A549 (cell line): ENCODE data around the gene CIAO3. TPM values are rescaled to one million over a fixed set of nuclear protein-coding genes. Genes with fewer than 3 reads are reported as not detected.

ENCODE experiments used
- ATAC-seq, 2 experiments: fragments of 200-7000 bp in 1 of 2; fragments of >200 bp in 1 of 2; cut with Nextera tagmentation in 1 of 2; cut with Tn5 transposase in 1 of 2; 3 replicates each; pipeline versions ENCODE4 v1.8.0 to v1.9.1; 2018 to 2020; ENCODE audit warnings: mild to moderate bottlenecking in 1 of 2, moderate library complexity in 1 of 2
- CTCF ChIA-PET: fragments of 300-600 bp; sonication (Branson Sonifier 250); formaldehyde crosslinking; extraction: SDS; loops from one replicate; lab custom pipeline; 2021; ENCODE audit warnings: antibody characterized with exemption, inconsistent platforms; lab: Yijun Ruan, JAX
- POLR2A ChIA-PET: fragments of 350-600 bp; formaldehyde crosslinking; extraction: SDS; loops from one replicate; lab custom pipeline; 2021; ENCODE audit warnings: antibody characterized with exemption, inconsistent platforms; lab: Yijun Ruan, JAX
- DNase-seq, 2 experiments: peaks; one replicate each; pipeline versions ENCODE4 v3.0.0 to v3.0.0-alpha.2; 2011 to 2016; ENCODE audit warnings: low read depth in 1 of 2, low spot score in 1 of 2
- FAIRE-seq: peaks from 2 replicates; lab custom pipeline; 2011; peaks lifted over from hg19 to GRCh38; lab: Jason Lieb, UNC
- H3K27ac ChIP-seq, 2 experiments: fragments of >200 bp; sonication (Bioruptor Twin); formaldehyde crosslinking; 3 replicates each; pipeline ENCODE4 v1.5.1; 2016 to 2017
- H3K4me1 ChIP-seq: fragments of >200 bp; sonication (Bioruptor Twin); formaldehyde crosslinking; 3 replicates; pipeline ENCODE4 v1.6.1; 2016
- H3K4me2 ChIP-seq: fragments of >200 bp; sonication (Bioruptor Twin); formaldehyde crosslinking; 3 replicates; pipeline ENCODE4 v1.6.1; 2016
- H3K4me3 ChIP-seq: fragments of >200 bp; sonication (Bioruptor Twin); formaldehyde crosslinking; 3 replicates; pipeline ENCODE4 v1.5.1; 2016
- H3K9me3 ChIP-seq: fragments of >200 bp; sonication (Bioruptor Twin); formaldehyde crosslinking; 3 replicates; pipeline ENCODE4 v1.6.1; 2016
- BHLHE40 ChIP-seq: IDR thresholded peaks from 2 replicates; pipeline ENCODE4 v1.6.1; 2012; ENCODE audit warnings: low read depth, low read length, inconsistent platforms
- CEBPB ChIP-seq, 2 experiments: fragments of >200 bp in 1 of 2; sonication (Bioruptor Twin) in 1 of 2; formaldehyde crosslinking in 1 of 2; IDR thresholded peaks; 2 replicates each; pipeline ENCODE4 v1.6.1; 2012 to 2016
- EHF ChIP-seq: fragments of 250-450 bp; sonication (Bioruptor Pico); IDR thresholded peaks from 2 replicates; pipeline ENCODE4 v1.5.0; 2020; ENCODE audit warnings: mild to moderate bottlenecking
- FOSB ChIP-seq: fragments of 250-450 bp; sonication (Bioruptor Pico); IDR thresholded peaks from 2 replicates; pipeline ENCODE4 v1.5.0; 2020; ENCODE audit warnings: mild to moderate bottlenecking, moderate library complexity
- GATA3 ChIP-seq: IDR thresholded peaks from 2 replicates; pipeline ENCODE4 v1.6.1; 2012; ENCODE audit warnings: borderline replicate concordance
- NPAS2 ChIP-seq: fragments of 250-450 bp; sonication (Bioruptor Pico); IDR thresholded peaks from 2 replicates; pipeline ENCODE4 v1.8.0; 2022; ENCODE audit warnings: mild to moderate bottlenecking, moderate library complexity, borderline replicate concordance
- PHF8 ChIP-seq: fragments of 200-600 bp; sonication (generic); IDR thresholded peaks from 2 replicates; pipeline ENCODE4 v1.6.1; 2016; ENCODE audit warnings: low read depth, mild to moderate bottlenecking, antibody characterized with exemption, moderate library complexity, borderline replicate concordance
- POLR2A ChIP-seq: IDR thresholded peaks from 2 replicates; pipeline ENCODE4 v1.6.1; 2012; ENCODE audit warnings: mild to moderate bottlenecking, low read length
- POLR2AphosphoS2 ChIP-seq: conservative IDR thresholded peaks from 2 replicates; pipeline ENCODE4 v1.6.1; 2012; ENCODE audit warnings: low read length, improper control_type of control experiment, inconsistent platforms
- RAD21 ChIP-seq, 2 experiments: fragments of >200 bp in 1 of 2; sonication (Bioruptor Twin) in 1 of 2; formaldehyde crosslinking in 1 of 2; IDR thresholded peaks in 1 of 2; conservative IDR thresholded peaks in 1 of 2; 2 replicates in 1 of 2; 3 replicates in 1 of 2; pipeline ENCODE4 v1.6.1; 2012 to 2018; ENCODE audit warnings: inconsistent platforms in 1 of 2
- RARB ChIP-seq: fragments of 250-450 bp; sonication (Bioruptor Pico); IDR thresholded peaks from 2 replicates; pipeline ENCODE4 v1.8.0; 2021; ENCODE audit warnings: mild to moderate bottlenecking, moderate library complexity
- RCOR1 ChIP-seq: fragments of 150-350 bp; IDR thresholded peaks from 2 replicates; pipeline ENCODE4 v1.6.1; 2014; ENCODE audit warnings: antibody characterized with exemption, low read length, low read depth
- REST ChIP-seq: fragments of 200-600 bp; sonication (generic); IDR thresholded peaks from 2 replicates; pipeline ENCODE4 v1.6.1; 2016; ENCODE audit warnings: antibody characterized with exemption, mild to moderate bottlenecking, moderate library complexity
- RNF2 ChIP-seq: fragments of 200-600 bp; sonication (generic); IDR thresholded peaks from 2 replicates; pipeline ENCODE4 v1.6.1; 2016; ENCODE audit warnings: low read depth, mild to moderate bottlenecking, antibody characterized with exemption, moderate library complexity, borderline replicate concordance
- TFCP2L1 ChIP-seq: fragments of 250-450 bp; sonication (Bioruptor Pico); IDR thresholded peaks from 2 replicates; pipeline ENCODE4 v1.5.0; 2021; ENCODE audit warnings: mild to moderate bottlenecking
- TP53 ChIP-seq: fragments of 250-450 bp; sonication (Bioruptor Pico); IDR thresholded peaks from 2 replicates; pipeline ENCODE4 v1.5.0; 2021; ENCODE audit warnings: mild to moderate bottlenecking, moderate library complexity
- ZFP36 ChIP-seq: fragments of 450-650 bp; IDR thresholded peaks from 2 replicates; pipeline ENCODE4 v1.6.1; 2014; ENCODE audit warnings: borderline replicate concordance; ENCODE audit not compliant: partially characterized antibody
- ZSCAN20 ChIP-seq: fragments of 250-450 bp; sonication (Bioruptor Pico); IDR thresholded peaks from 2 replicates; pipeline ENCODE4 v1.8.0; 2022; ENCODE audit warnings: mild to moderate bottlenecking, moderate library complexity
- WGBS: methylation state at CpG from one replicate; pipeline ENCODE4 v1.1.6; 2017; ENCODE audit errors: missing lambda C conversion rate; 5-methylcytosine and 5-hydroxymethylcytosine counted together
- polyA plus RNA-seq, 4 experiments: library from polyadenylated mRNA; depleted of rRNA in 3 of 4; stranded (reverse); fragments of >200 nt; fragmentation: RNase III in 1 of 4; extraction: RNeasy Plus Mini Kit Qiagen cat#74134 plus additional on column Dnase treatment in 1 of 4; gene quantifications; 2 replicates in 3 of 4; 3 replicates in 1 of 4; pipeline ENCODE4 v1.2.3, GENCODE V29; 2011 to 2017
- TF ChIP-seq, protein P1 (sequence below): IDR thresholded peaks from 2 replicates; pipeline ENCODE4 v1.6.1; 2012
- TF ChIP-seq, protein P2 (sequence below): fragments of >200 bp; sonication (Bioruptor Twin); formaldehyde crosslinking; IDR thresholded peaks from 3 replicates; pipeline ENCODE4 v1.5.1; 2016
- TF ChIP-seq, protein P3 (sequence below): fragments of 250-450 bp; sonication (Bioruptor Pico); IDR thresholded peaks from 2 replicates; pipeline ENCODE4 v1.5.0; 2020; ENCODE audit warnings: low read depth, mild to moderate bottlenecking, moderate library complexity
- TF ChIP-seq, protein P4 (sequence below): fragments of 150-350 bp; IDR thresholded peaks from 2 replicates; pipeline ENCODE4 v1.6.1; 2014; ENCODE audit warnings: low read depth, mild to moderate bottlenecking, low read length

CIAO3 gene
- polyA plus RNA-seq, 2 of the 4 experiments (the other 2 are of a cell fraction), result 17.4 to 23.0 TPM

DNA sequence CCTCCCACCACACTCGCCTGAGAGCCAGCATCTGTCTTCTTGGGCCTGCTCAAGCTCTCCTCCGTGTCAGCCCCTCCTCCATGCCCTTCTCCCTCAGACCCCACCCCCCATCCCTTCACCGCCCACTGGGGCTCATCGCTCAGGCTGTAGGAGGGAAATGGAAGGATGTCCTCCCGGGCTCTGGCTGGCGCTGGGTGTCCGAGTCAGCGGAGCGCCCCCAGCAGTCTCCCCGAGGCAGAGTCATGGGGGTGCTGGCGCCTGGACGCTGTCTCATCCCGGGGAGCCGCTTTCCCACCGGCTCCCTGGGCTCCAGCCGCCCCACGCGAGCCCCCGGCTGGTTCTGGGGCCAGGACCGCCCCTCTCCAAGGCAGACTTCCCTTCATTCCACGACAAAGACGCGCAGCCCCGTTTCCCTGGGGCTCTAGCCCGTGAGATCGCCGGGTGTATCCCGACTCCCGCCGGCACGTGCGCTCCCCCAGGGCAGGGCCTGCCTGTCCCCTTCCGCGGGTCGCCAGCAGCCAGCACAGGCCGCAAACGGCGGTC lies 20.3 kb downstream of the CIAO3 start:
- Histone ChIP-seq H3K4me1 (peaks cover 49% of the 10 kb centered on the region), H3K9me3 (no peaks in the 10 kb centered on the region), H3K27ac (peak overlapping the region; percentile 98 to 99), H3K4me2 (peak overlapping the region; percentile 94)
- peak; percentile 32 to 66 for ATAC-seq
- WGBS, result 0% methylated on average over 3 of the region's 38 CpGs
- POLR2A ChIA-PET, result interaction anchor here (0.7 to 2.6 kb wide), 13 partner anchors 8 to 68 kb away, joined by 3 to 33 read pairs (median 6); partner anchors contain the start of genes CHTF18, CIAO3, RPUSD1 and STUB1
- DNase-seq, result peak; percentile 72 to 84
- CTCF ChIA-PET, result interaction anchor here (0.6 to 28.0 kb wide), 7 partner anchors 6 to 139 kb away, joined by 3 to 656 read pairs (median 6); partner anchors contain the start of genes ANTKMT, CCDC78, CIAO3 and FBXL16
- FAIRE-seq, result no peak
- TF ChIP-seq, protein P1, sequence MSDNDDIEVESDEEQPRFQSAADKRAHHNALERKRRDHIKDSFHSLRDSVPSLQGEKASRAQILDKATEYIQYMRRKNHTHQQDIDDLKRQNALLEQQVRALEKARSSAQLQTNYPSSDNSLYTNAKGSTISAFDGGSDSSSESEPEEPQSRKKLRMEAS, result peak; percentile 73
- TF ChIP-seq RNF2 (peak; percentile 78; the same call in 1 of the 2 replicates), CEBPB (IDR thresholded peaks at IDR 0.05) (no peak), POLR2AphosphoS2 (0 out of 2 replicates have a peak, but pooled peaks have one; percentile 50), TFCP2L1 (CRISPR knock-in tag) (0 out of 2 replicates have a peak, but pooled peaks have one; percentile 44), PHF8 (0 out of 2 replicates have a peak, but pooled peaks have one; percentile 49), BHLHE40 (peak; percentile 66), ZFP36 (no peak)
- TF ChIP-seq, protein P2, sequence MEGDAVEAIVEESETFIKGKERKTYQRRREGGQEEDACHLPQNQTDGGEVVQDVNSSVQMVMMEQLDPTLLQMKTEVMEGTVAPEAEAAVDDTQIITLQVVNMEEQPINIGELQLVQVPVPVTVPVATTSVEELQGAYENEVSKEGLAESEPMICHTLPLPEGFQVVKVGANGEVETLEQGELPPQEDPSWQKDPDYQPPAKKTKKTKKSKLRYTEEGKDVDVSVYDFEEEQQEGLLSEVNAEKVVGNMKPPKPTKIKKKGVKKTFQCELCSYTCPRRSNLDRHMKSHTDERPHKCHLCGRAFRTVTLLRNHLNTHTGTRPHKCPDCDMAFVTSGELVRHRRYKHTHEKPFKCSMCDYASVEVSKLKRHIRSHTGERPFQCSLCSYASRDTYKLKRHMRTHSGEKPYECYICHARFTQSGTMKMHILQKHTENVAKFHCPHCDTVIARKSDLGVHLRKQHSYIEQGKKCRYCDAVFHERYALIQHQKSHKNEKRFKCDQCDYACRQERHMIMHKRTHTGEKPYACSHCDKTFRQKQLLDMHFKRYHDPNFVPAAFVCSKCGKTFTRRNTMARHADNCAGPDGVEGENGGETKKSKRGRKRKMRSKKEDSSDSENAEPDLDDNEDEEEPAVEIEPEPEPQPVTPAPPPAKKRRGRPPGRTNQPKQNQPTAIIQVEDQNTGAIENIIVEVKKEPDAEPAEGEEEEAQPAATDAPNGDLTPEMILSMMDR, result peak; percentile 30; the same call in 2 of the 3 replicates
- TF ChIP-seq, protein P3, sequence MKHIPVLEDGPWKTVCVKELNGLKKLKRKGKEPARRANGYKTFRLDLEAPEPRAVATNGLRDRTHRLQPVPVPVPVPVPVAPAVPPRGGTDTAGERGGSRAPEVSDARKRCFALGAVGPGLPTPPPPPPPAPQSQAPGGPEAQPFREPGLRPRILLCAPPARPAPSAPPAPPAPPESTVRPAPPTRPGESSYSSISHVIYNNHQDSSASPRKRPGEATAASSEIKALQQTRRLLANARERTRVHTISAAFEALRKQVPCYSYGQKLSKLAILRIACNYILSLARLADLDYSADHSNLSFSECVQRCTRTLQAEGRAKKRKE (CRISPR knock-in tag), result no peak
- TF ChIP-seq, all 56 proteins: peak for 7
- H3K4me3 ChIP-seq, result peak overlapping the region; percentile 93

GRCh38 chr16:719815-720446 lies 20.9 kb downstream of the CIAO3 start:
- H3K4me3 ChIP-seq, result peak overlapping the region; percentile 93
- FAIRE-seq (peak; percentile 7), ATAC-seq (peak; percentile 28 to 63), DNase-seq (peak; percentile 70 to 74)
- POLR2A ChIA-PET, result interaction anchor here (0.8 to 2.6 kb wide), 8 partner anchors 7 to 39 kb away, joined by 3 to 33 read pairs (median 6); partner anchors contain the start of gene STUB1
- peak overlapping the region; percentile 98 to 99 for H3K27ac ChIP-seq
- H3K4me2 ChIP-seq, result peak overlapping the region; percentile 94
- 3% methylated on average over 16 of the region's 16 CpGs for WGBS
- H3K9me3 ChIP-seq, result no peaks in the 10 kb centered on the region
- CTCF ChIA-PET, result interaction anchor here (0.6 to 28.0 kb wide), 10 partner anchors 5 to 171 kb away, joined by 3 to 656 read pairs (median 5); partner anchors contain the start of genes ANTKMT, CCDC78, CIAO3 and FBXL16
- peaks cover 49% of the 10 kb centered on the region for H3K4me1 ChIP-seq
- TF ChIP-seq GATA3 (0 out of 2 replicates have a peak, but pooled peaks have one; percentile 5), REST (no peak), RCOR1 (no peak), FOSB (CRISPR knock-in tag) (0 out of 2 replicates have a peak, but pooled peaks have one; percentile 32), POLR2A (peak; percentile 3), PHF8 (no peak), ZSCAN20 (CRISPR knock-in tag) (no peak), NPAS2 (CRISPR knock-in tag) (no peak), EHF (no peak), RAD21 (conservative IDR thresholded peaks at IDR 0.05 in 1 of 2, IDR thresholded peaks at IDR 0.05 in 1 of 2) (0 out of 5 replicates have a peak, but pooled peaks of 1 of the 2 experiments have one; percentile 22), TFCP2L1 (CRISPR knock-in tag) (peak; percentile 71; the same call in 1 of the 2 replicates), TP53 (peak; percentile 58; the same call in 1 of the 2 replicates), RARB (CRISPR knock-in tag) (0 out of 2 replicates have a peak, but pooled peaks have one; percentile 38), POLR2AphosphoS2 (no peak)
- TF ChIP-seq, protein P2, result peak; percentile 36
- TF ChIP-seq, protein P4, sequence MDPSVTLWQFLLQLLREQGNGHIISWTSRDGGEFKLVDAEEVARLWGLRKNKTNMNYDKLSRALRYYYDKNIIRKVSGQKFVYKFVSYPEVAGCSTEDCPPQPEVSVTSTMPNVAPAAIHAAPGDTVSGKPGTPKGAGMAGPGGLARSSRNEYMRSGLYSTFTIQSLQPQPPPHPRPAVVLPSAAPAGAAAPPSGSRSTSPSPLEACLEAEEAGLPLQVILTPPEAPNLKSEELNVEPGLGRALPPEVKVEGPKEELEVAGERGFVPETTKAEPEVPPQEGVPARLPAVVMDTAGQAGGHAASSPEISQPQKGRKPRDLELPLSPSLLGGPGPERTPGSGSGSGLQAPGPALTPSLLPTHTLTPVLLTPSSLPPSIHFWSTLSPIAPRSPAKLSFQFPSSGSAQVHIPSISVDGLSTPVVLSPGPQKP, result no peak
